Activated CD4-positive, alpha-beta T cell treated with anti-CD3 and anti-CD28 coated beads, Interleukin-2, Interleukin-4, amounts not matched to agents 100 ng/mL and 50 ng/mL, durations not matched to agents 16 hours and 8 hours (primary cell): ENCODE results near the gene H2AZ2.
"Not testable (repeated sequence)": the region's sequence is repeated elsewhere in the genome, so short reads cannot be mapped to it uniquely, and the experiment has no call there.

Source experiments
- DNase-seq: peaks from one replicate; pipeline ENCODE4 v3.0.0-alpha.2; 2020; ENCODE audit warnings: low spot score

Gene H2AZ2

GRCh38 chr7:44847920-44848634 is at the start of gene H2AZ2:
TSS of gene H2AZ2 (minus strand) at chr7:44848087. CDS start at chr7:44847971, 116 bp downstream.
- DNase-seq: peak; percentile 100

GRCh38 chr7:44897309-44897708 is 49.4 kb upstream of the H2AZ2 start:
- no peak for DNase-seq

- no peak for DNase-seq
Measured at GRCh38 chr7:44894888-44895580, 47.1 kb upstream of the H2AZ2 start.

GRCh38 chr7:44893710-44894234 is 45.9 kb upstream of the H2AZ2 start:
- no peak for DNase-seq

GRCh38 chr7:44891791-44892190 is 43.9 kb upstream of the H2AZ2 start:
- DNase-seq: no peak

GRCh38 chr7:44891372-44891771 is 43.5 kb upstream of the H2AZ2 start:
- no peak for DNase-seq

GRCh38 chr7:44889086-44889781 is 41.3 kb upstream of the H2AZ2 start:
- no peak for DNase-seq

- no peak for DNase-seq
Measured at GRCh38 chr7:44887293-44887692, 39.4 kb upstream of the H2AZ2 start.

GRCh38 chr7:44885394-44886317 is 37.8 kb upstream of the H2AZ2 start, which contains the start of gene PURB:
TSS of gene PURB (minus strand) at chr7:44885530. CDS start at chr7:44885348, 182 bp downstream.
- DNase-seq: peak; percentile 96

- peak; percentile 44 for DNase-seq
Measured at GRCh38 chr7:44884621-44885393, 36.9 kb upstream of the H2AZ2 start.

GRCh38 chr7:44883961-44884620 is 36.2 kb upstream of the H2AZ2 start:
- DNase-seq: no peak

GRCh38 chr7:44882899-44883298 is 35.0 kb upstream of the H2AZ2 start:
- no peak for DNase-seq

- peak; percentile 36 for DNase-seq
Measured at GRCh38 chr7:44881610-44882009, 33.7 kb upstream of the H2AZ2 start.

GRCh38 chr7:44881066-44881600 is 33.2 kb upstream of the H2AZ2 start:
- no peak for DNase-seq

GRCh38 chr7:44880317-44881018 is 32.6 kb upstream of the H2AZ2 start:
- DNase-seq: no peak

- DNase-seq: no peak
Measured at GRCh38 chr7:44876393-44876792, 28.5 kb upstream of the H2AZ2 start.

GRCh38 chr7:44875241-44875640 is 27.4 kb upstream of the H2AZ2 start:
- DNase-seq: no peak

- DNase-seq: no peak
Measured at GRCh38 chr7:44872787-44873186, 24.9 kb upstream of the H2AZ2 start.

- not testable (repeated sequence) for DNase-seq
Measured at GRCh38 chr7:44871918-44872317, 24.0 kb upstream of the H2AZ2 start.
